Endothelial cell of umbilical vein (primary cell): ENCODE results near the gene MCC. TPM values are rescaled to one million over a fixed set of nuclear protein-coding genes. Genes with fewer than 3 reads are reported as not detected.

Experiments
- BruUV-seq: library from RNA; stranded (reverse); fragments of 400-500 nt; replicated peaks from 2 replicates; lab custom pipeline; 2021; lab: Mats Ljungman, UMichigan
- CTCF ChIA-PET: fragments of 300-600, 350-600 bp; sonication (Branson Sonifier 250); formaldehyde crosslinking; loops from one replicate; lab custom pipeline; 2021; ENCODE audit warnings: antibody characterized with exemption, inconsistent platforms; lab: Charles Lee
- POLR2A ChIA-PET: fragments of 300-600, 350-600 bp; sonication (Branson Sonifier 250); formaldehyde crosslinking; loops from one replicate; lab custom pipeline; 2021; ENCODE audit warnings: antibody characterized with exemption, inconsistent platforms; lab: Charles Lee
- DNase-seq: peaks from one replicate; pipeline ENCODE4 v3.0.0-alpha.2; 2011; ENCODE audit warnings: low read depth, low spot score
- FAIRE-seq: peaks from 2 replicates; lab custom pipeline; 2011; peaks lifted over from hg19 to GRCh38; lab: Jason Lieb, UNC
- H2AFZ ChIP-seq: 2 replicates; pipeline ENCODE4 v1.6.0; 2012; ENCODE audit warnings: low read depth, low read length, control low read depth, inconsistent platforms
- H3K27ac ChIP-seq: 2 replicates; pipeline ENCODE4 v1.5.1; 2011; ENCODE audit warnings: low read depth, mild to moderate bottlenecking, control low read depth, low read length, moderate library complexity; ENCODE audit not compliant: insufficient read depth
- H3K27me3 ChIP-seq, 2 experiments: 2 replicates each; pipeline versions ENCODE4 v1.6.0 to v1.6.1; 2011; ENCODE audit warnings: low read length in 2 of 2, mixed read lengths in 1 of 2; ENCODE audit not compliant: control insufficient read depth in 2 of 2, insufficient read depth in 2 of 2
- H3K36me3 ChIP-seq, 2 experiments: 2 replicates in 1 of 2; 3 replicates in 1 of 2; pipeline ENCODE4 v1.5.1; 2011; ENCODE audit warnings: low read length in 2 of 2, mild to moderate bottlenecking in 1 of 2, moderate library complexity in 1 of 2; ENCODE audit not compliant: control insufficient read depth in 2 of 2, insufficient read depth in 2 of 2; ENCODE audit errors: extremely low read depth in 1 of 2
- H3K4me1 ChIP-seq: 3 replicates; pipeline ENCODE4 v1.5.1; 2011; ENCODE audit warnings: mild to moderate bottlenecking, low read length; ENCODE audit not compliant: control insufficient read depth, insufficient read depth; ENCODE audit errors: extremely low read depth
- H3K4me2 ChIP-seq: 2 replicates; pipeline ENCODE4 v1.6.1; 2011; ENCODE audit warnings: low read length, control low read depth, mixed read lengths; ENCODE audit not compliant: insufficient read depth
- H3K4me3 ChIP-seq, 3 experiments: fragments of 200-600 bp in 1 of 3; sonication (generic), shearing (Covaris generic) in 1 of 3; replicated peaks in 1 of 3; 2 replicates each; pipeline ENCODE4 v1.5.1; 2011 to 2016; ENCODE audit warnings: control low read depth in 3 of 3, low read length in 3 of 3, mild to moderate bottlenecking in 2 of 3, inconsistent platforms in 1 of 3, low read depth in 1 of 3, moderate library complexity in 1 of 3; ENCODE audit not compliant: insufficient read depth in 1 of 3
- H3K79me2 ChIP-seq: 2 replicates; pipeline ENCODE4 v1.6.0; 2012; ENCODE audit warnings: low read length, inconsistent platforms; ENCODE audit not compliant: control insufficient read depth, insufficient read depth
- H3K9ac ChIP-seq: replicated peaks from 2 replicates; pipeline ENCODE3; 2011; ENCODE audit warnings: low read length, control low read depth; ENCODE audit not compliant: insufficient read depth; ENCODE audit errors: extremely low read depth
- H3K9me1 ChIP-seq: replicated peaks from 3 replicates; pipeline ENCODE4 v1.6.0; 2011; ENCODE audit warnings: mild to moderate bottlenecking, low read length; ENCODE audit not compliant: control insufficient read depth, insufficient read depth; ENCODE audit errors: extremely low read depth
- H3K9me3 ChIP-seq: replicated peaks from 2 replicates; pipeline ENCODE4 v1.5.1; 2012; ENCODE audit warnings: low read length, inconsistent platforms; ENCODE audit not compliant: control insufficient read depth, insufficient read depth
- H4K20me1 ChIP-seq: replicated peaks from 2 replicates; pipeline ENCODE3; 2011; ENCODE audit warnings: mild to moderate bottlenecking, low read length; ENCODE audit not compliant: control insufficient read depth, insufficient read depth; ENCODE audit errors: extremely low read depth
- EZH2 ChIP-seq: IDR thresholded peaks from 2 replicates; pipeline ENCODE4 v1.6.1; 2012; ENCODE audit warnings: borderline replicate concordance, low read depth, mild to moderate bottlenecking, moderate library complexity, low read length, inconsistent platforms; ENCODE audit not compliant: severe bottlenecking
- FOS ChIP-seq: IDR thresholded peaks from 2 replicates; pipeline ENCODE4 v1.6.1; 2011; ENCODE audit warnings: mild to moderate bottlenecking, low read length, moderate library complexity, borderline replicate concordance; ENCODE audit not compliant: insufficient read depth
- GATA2 ChIP-seq: IDR thresholded peaks from 2 replicates; pipeline ENCODE4 v1.7.0; 2011; ENCODE audit warnings: low read depth, mild to moderate bottlenecking, moderate library complexity, mixed read lengths, low read length; ENCODE audit not compliant: insufficient read length, insufficient read depth
- JUN ChIP-seq: IDR thresholded peaks from 2 replicates; pipeline ENCODE4 v1.6.1; 2011; ENCODE audit warnings: borderline replicate concordance, low read depth; ENCODE audit not compliant: insufficient read length, insufficient read depth
- MAX ChIP-seq: IDR thresholded peaks from 2 replicates; pipeline ENCODE4 v1.6.1; 2011; ENCODE audit not compliant: insufficient read depth, insufficient read length
- MYC ChIP-seq: IDR thresholded peaks from one replicate; pipeline ENCODE4 v1.6.1; 2011; ENCODE audit warnings: mild to moderate bottlenecking, low read depth, low read length
- POLR2A ChIP-seq: IDR thresholded peaks from 2 replicates; pipeline ENCODE4 v1.6.1; 2012; ENCODE audit warnings: low read depth, mild to moderate bottlenecking, control low read depth, low read length
- POLR2AphosphoS5 ChIP-seq: IDR thresholded peaks from 2 replicates; pipeline ENCODE4 v1.6.1; 2012; ENCODE audit warnings: low read depth, mild to moderate bottlenecking, control low read depth, low read length, moderate library complexity; ENCODE audit not compliant: insufficient read depth
- dilution Hi-C: fragments of 300-500 bp; cut with MboI; formaldehyde crosslinking; loops from one replicate; pipeline ENCODE4 v1.15.0; 2019; ENCODE audit warnings: low sequenced_read_pairs; ENCODE audit not compliant: extremely low pct_ligation_motif_present
- intact Hi-C: fragments of 100-400 bp; cut with micrococcal nuclease; formaldehyde crosslinking; loops from one replicate; pipeline ENCODE4 v1.10.0; 2022
- polyA plus RNA-seq, 4 experiments: library from polyadenylated mRNA; depleted of rRNA in 3 of 4; stranded (reverse) in 3 of 4; unstranded in 1 of 4; fragments of >200 nt; gene quantifications; 2 replicates each; pipeline versions ENCODE4 v1.2.1 to v1.2.3, GENCODE V29; 2011 to 2012; ENCODE audit warnings: missing spikeins in 1 of 4
- total RNA-seq: library from RNA; stranded (reverse); gene quantifications from 2 replicates; pipeline ENCODE4 v1.2.3, GENCODE V29; 2021
- TF ChIP-seq, protein P1 (sequence below), 2 donors: IDR thresholded peaks; 1 replicate in 1 of 2; 2 replicates in 1 of 2; pipeline ENCODE4 v1.5.1; 2011; ENCODE audit warnings: low read length in 2 of 2, mild to moderate bottlenecking in 2 of 2, moderate library complexity in 2 of 2, control low read depth in 1 of 2, inconsistent platforms in 1 of 2, low read depth in 1 of 2; ENCODE audit not compliant: insufficient read depth in 1 of 2; ENCODE audit errors: extremely low read depth in 1 of 2

The MCC gene
- total and polyA plus RNA-seq, 2 donors (not counting 3 experiments of a cell fraction or from before 2014, with no cell fraction given): 6.9 to 27.5 TPM

GRCh38 chr5:113178073-113178779 lies 310.0 kb downstream of the MCC start:
- no peak overlapping the region for H2AFZ ChIP-seq
- no peak overlapping the region for H3K27ac ChIP-seq
- intact Hi-C loops: no loop called here
- H3K79me2 ChIP-seq: no peaks in the 10 kb centered on the region
- FAIRE-seq (no peak), DNase-seq (no peak)
- H3K9me3 ChIP-seq: no peaks in the 10 kb centered on the region
- BruUV-seq: no TSS peak
- CTCF ChIA-PET: no interaction called here
- H3K9me1 ChIP-seq: no peaks in the 10 kb centered on the region
- no peak overlapping the region for H3K9ac ChIP-seq
- H4K20me1 ChIP-seq: no peaks in the 10 kb centered on the region
- H3K4me1 ChIP-seq: no peaks in the 10 kb centered on the region
- dilution Hi-C loops: no loop called here
- H3K36me3 ChIP-seq: no peaks in the 10 kb centered on the region
- no peak overlapping the region for H3K4me2 ChIP-seq
- no peak overlapping the region for H3K4me3 ChIP-seq
- POLR2A ChIA-PET: no interaction called here
- no peaks in the 10 kb centered on the region for H3K27me3 ChIP-seq
- TF ChIP-seq POLR2AphosphoS5 (no peak), POLR2A (no peak), JUN (no peak), MAX (no peak)

DNA sequence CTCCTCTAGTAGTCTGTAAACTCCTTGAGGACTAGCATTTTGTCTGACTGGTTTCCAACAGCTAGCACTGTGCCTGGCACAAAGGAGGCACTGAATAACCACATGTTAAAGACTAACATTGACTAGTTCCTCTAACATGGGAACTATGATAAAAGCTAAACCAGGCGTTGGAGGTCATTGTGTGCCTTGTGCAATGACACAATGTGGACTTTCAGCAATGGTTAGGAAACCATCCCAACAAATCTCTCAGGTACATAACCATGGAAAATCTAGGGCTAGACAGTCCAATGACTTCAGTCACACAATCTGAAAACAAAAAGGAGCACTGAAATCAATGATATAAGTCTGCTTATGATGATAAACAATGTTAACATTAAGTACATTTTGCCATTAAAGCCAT lies 311.0 kb downstream of the MCC start:
- DNase-seq (no peak), FAIRE-seq (no peak)
- dilution Hi-C loops (no loop called here), intact Hi-C loops (no loop called here)
- H3K9ac ChIP-seq: no peak overlapping the region
- H3K36me3 ChIP-seq: no peaks in the 10 kb centered on the region
- TF ChIP-seq GATA2 (no peak), EZH2 (no peak), FOS (no peak), MAX (no peak), POLR2A (no peak), MYC (no peak), JUN (no peak), POLR2AphosphoS5 (no peak)
- TF ChIP-seq, protein P1, sequence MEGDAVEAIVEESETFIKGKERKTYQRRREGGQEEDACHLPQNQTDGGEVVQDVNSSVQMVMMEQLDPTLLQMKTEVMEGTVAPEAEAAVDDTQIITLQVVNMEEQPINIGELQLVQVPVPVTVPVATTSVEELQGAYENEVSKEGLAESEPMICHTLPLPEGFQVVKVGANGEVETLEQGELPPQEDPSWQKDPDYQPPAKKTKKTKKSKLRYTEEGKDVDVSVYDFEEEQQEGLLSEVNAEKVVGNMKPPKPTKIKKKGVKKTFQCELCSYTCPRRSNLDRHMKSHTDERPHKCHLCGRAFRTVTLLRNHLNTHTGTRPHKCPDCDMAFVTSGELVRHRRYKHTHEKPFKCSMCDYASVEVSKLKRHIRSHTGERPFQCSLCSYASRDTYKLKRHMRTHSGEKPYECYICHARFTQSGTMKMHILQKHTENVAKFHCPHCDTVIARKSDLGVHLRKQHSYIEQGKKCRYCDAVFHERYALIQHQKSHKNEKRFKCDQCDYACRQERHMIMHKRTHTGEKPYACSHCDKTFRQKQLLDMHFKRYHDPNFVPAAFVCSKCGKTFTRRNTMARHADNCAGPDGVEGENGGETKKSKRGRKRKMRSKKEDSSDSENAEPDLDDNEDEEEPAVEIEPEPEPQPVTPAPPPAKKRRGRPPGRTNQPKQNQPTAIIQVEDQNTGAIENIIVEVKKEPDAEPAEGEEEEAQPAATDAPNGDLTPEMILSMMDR (IDR thresholded peaks at IDR 0.05; ENCODE audit: extremely low read depth in 1 of 2, insufficient read depth in 1 of 2, low read depth in 1 of 2, low read length in 2 of 2): no peak
- H3K4me3 ChIP-seq: no peak overlapping the region
- H3K4me2 ChIP-seq: no peak overlapping the region
- no peaks in the 10 kb centered on the region for H3K9me1 ChIP-seq
- POLR2A ChIA-PET: no interaction called here
- H2AFZ ChIP-seq: no peak overlapping the region
- H3K79me2 ChIP-seq: no peaks in the 10 kb centered on the region
- no peaks in the 10 kb centered on the region for H3K27me3 ChIP-seq
- BruUV-seq: no TSS peak
- no peak overlapping the region for H3K27ac ChIP-seq
- no peaks in the 10 kb centered on the region for H3K4me1 ChIP-seq
- H4K20me1 ChIP-seq: peaks cover under 1% of the 10 kb centered on the region
- CTCF ChIA-PET: interaction anchor here (1.4 kb wide), 1 partner anchor 22 kb away, joined by 3 read pairs; no protein-coding TSS in a partner anchor
- H3K9me3 ChIP-seq: no peaks in the 10 kb centered on the region
